Karpas-422 (cell line): ENCODE measurements around the gene RPLP1. TPM values are rescaled to one million over a fixed set of nuclear protein-coding genes. Genes with fewer than 3 reads are reported as not detected.

ENCODE experiments used
- DNase-seq: peaks from one replicate; pipeline ENCODE4 v3.0.0-alpha.2; 2015
- H2AFZ ChIP-seq: fragments of 200-600 bp; sonication (generic); 2 replicates; pipeline ENCODE4 v1.6.1; 2014; ENCODE audit warnings: antibody characterized with exemption, low read length, mixed read lengths
- H3K27ac ChIP-seq: fragments of 200-600 bp; sonication (generic); 2 replicates; pipeline ENCODE4 v1.5.1; 2014; ENCODE audit warnings: mild to moderate bottlenecking, low read length, moderate library complexity
- H3K27me3 ChIP-seq: fragments of 200-600 bp; sonication (generic); 2 replicates; pipeline ENCODE4 v1.6.1; 2014; ENCODE audit warnings: low read length, mixed read lengths
- H3K36me3 ChIP-seq: fragments of 200-600 bp; sonication (generic); 2 replicates; pipeline ENCODE4 v1.6.1; 2014; ENCODE audit warnings: low read length, mixed read lengths; ENCODE audit not compliant: insufficient read depth
- H3K4me1 ChIP-seq: fragments of 200-600 bp; sonication (generic); 2 replicates; pipeline ENCODE4 v1.6.1; 2014; ENCODE audit warnings: mild to moderate bottlenecking, low read length, mixed read lengths
- H3K4me2 ChIP-seq: fragments of 200-600 bp; sonication (generic); 2 replicates; pipeline ENCODE4 v1.6.1; 2014; ENCODE audit warnings: low read length, low read depth, mild to moderate bottlenecking; ENCODE audit not compliant: poor library complexity, severe bottlenecking
- H3K4me3 ChIP-seq: fragments of 200-600 bp; sonication (generic); 2 replicates; pipeline ENCODE4 v1.5.1; 2014; ENCODE audit warnings: mild to moderate bottlenecking, antibody characterized with exemption, low read length, mixed read lengths
- H3K79me2 ChIP-seq: fragments of 200-600 bp; sonication (generic); 2 replicates; pipeline ENCODE4 v1.6.1; 2014; ENCODE audit warnings: mild to moderate bottlenecking, low read length, mixed read lengths
- H3K9ac ChIP-seq: fragments of 200-600 bp; sonication (generic); 2 replicates; pipeline ENCODE4 v1.6.0; 2014; ENCODE audit warnings: low read length
- H3K9me2 ChIP-seq: fragments of 200-600 bp; sonication (generic), shearing (Covaris generic); replicated peaks from 2 replicates; pipeline ENCODE4 v1.6.0; 2014; ENCODE audit warnings: mild to moderate bottlenecking, low read length, moderate library complexity; ENCODE audit not compliant: insufficient read depth
- H3K9me3 ChIP-seq: fragments of 300-700, 200-600 bp; sonication (generic); 2 replicates; pipeline ENCODE4 v1.6.1; 2014; ENCODE audit warnings: low read length, mixed read lengths
- H4K20me1 ChIP-seq: fragments of 200-600 bp; sonication (generic); 2 replicates; pipeline ENCODE4 v1.6.1; 2014; ENCODE audit warnings: mild to moderate bottlenecking, antibody characterized with exemption, low read length, low read depth; ENCODE audit not compliant: insufficient read depth
- total RNA-seq: library from RNA; depleted of rRNA; stranded (reverse); fragments of >200 nt; shearing (Covaris generic); gene quantifications from 2 replicates; pipeline ENCODE4 v1.2.3, GENCODE V29; 2014; ENCODE audit warnings: low replicate concordance

RPLP1 gene
- total RNA-seq, 1 experiment from 2014 or later = 282 TPM

DNA sequence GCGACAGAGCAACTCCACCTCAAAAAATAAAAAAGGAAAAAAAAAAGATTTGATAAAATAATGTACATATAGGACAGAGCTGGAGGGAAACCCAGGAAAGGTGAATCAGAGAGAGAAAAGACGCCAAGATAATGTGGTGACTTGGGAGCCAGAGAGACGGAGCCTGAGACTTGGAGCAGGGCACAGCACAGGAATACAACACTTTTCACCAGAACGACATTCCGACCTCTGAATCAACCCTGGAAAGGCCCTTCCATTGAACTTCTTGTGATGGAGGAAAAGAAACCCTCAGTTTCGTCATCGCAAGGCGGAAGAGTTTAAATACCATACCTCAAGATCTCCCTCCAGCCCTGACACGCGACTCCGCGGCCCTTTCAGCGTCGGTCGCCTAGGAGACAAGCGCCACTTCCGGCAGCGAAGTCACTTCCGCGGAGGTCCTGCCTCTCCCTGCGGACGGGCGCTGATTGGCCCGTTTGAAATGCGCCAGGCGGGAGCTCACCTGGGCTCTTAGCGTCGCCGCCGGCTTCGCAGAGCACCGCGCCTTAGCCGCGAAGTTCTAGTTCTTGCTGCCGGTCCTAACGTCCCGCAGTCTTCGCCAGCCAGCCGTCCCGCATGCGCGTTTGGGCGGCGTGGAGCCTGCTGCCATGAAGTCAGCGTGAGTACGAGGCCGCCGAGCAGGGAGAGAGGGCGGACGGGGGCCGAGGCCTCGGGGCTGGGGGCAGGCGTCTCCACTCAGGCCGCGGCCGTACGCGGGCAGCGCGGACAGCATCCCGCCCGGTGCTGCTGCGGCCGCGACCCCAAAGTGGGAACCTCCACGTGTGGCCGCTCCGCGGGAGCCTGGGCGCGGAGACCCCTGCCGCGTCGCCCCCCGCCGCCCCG lies 38.6 kb upstream of the RPLP1 start, which contains the start of gene KIF23:
KIF23 (plus strand) TSS at position 528 of the 879 bp plus-strand sequence; CDS start at position 645, 117 bp downstream.
- Histone ChIP-seq H2AFZ (peak within 1 kb of the TSS; percentile 86; the same call in 1 of the 2 replicates), H3K9me3 (no peaks in the 10 kb centered on the region), H3K4me1 (peaks cover 26% of the 10 kb centered on the region), H4K20me1 (no peaks in the 10 kb centered on the region), H3K4me2 (peak within 1 kb of the TSS; percentile 90), H3K27me3 (0 out of 2 replicates have a peak, but pooled peaks cover 2% of the 10 kb centered on the region), H3K79me2 (peaks cover 46% of the 10 kb centered on the region), H3K36me3 (peaks cover 18% of the 10 kb centered on the region), H3K27ac (peak within 1 kb of the TSS; percentile 58), H3K9ac (peak within 1 kb of the TSS; percentile 83), H3K9me2 (no peaks in the 10 kb centered on the region), H3K4me3 (peak within 1 kb of the TSS; percentile 81)
- peak; percentile 98 for DNase-seq

DNA sequence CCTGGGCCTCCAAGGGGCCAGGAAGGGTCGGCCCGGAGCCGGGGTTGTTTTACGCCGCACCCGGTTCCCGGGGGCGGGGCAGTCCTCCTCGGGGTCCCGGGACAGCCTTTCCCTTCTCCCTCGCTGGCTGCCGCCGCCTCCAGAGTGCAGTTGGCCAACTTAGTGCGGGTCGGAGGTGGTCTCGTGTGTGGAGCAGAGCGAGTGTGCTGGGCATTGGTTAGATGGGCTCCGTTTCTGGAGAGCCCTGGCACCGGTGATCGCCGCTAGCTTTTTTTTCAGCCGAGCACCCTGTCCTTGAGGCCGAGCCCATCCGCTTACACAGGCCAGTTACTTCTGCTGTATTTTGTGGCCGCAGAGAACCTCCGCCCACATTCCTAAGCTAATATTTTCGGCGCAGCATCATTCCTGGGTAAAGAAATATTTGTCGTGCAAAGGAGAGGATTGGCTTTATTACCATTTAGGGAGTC lies 37.9 kb upstream of the RPLP1 start:
- Histone ChIP-seq H3K9me3 (no peaks in the 10 kb centered on the region), H3K27me3 (0 out of 2 replicates have a peak, but pooled peaks cover 2% of the 10 kb centered on the region), H3K4me2 (peak overlapping the region; percentile 90), H3K27ac (peak overlapping the region; percentile 58), H2AFZ (peak overlapping the region; percentile 86; the same call in 1 of the 2 replicates), H3K4me3 (peak overlapping the region; percentile 81), H3K36me3 (peaks cover 24% of the 10 kb centered on the region), H3K79me2 (peaks cover 53% of the 10 kb centered on the region), H4K20me1 (no peaks in the 10 kb centered on the region), H3K9ac (peak overlapping the region; percentile 83), H3K4me1 (peaks cover 25% of the 10 kb centered on the region), H3K9me2 (no peaks in the 10 kb centered on the region)
- peak; percentile 67 for DNase-seq

DNA sequence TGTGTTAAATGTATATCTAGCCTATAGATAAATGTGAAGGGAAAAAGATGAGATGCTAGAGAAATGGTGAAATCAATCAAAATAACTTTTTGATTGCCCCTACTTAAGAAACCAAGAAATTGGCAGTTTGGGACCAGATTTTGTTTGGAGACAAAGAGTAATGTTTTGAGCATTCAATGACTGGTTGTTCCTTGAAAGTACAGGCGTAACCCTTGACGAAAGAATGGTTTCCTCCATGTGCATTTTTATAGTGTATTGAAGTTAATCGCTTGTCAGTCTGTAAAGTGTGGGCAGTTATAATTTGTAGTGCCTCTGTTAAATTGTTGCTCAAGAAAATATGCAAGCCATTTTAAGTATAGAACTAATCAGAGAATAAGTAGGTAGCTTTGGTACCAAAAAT lies 37.2 kb upstream of the RPLP1 start:
- H3K27ac ChIP-seq = no peak overlapping the region
- H3K9me2 ChIP-seq = no peaks in the 10 kb centered on the region
- peaks cover 19% of the 10 kb centered on the region for H3K4me1 ChIP-seq
- H3K27me3 ChIP-seq = 0 out of 2 replicates have a peak, but pooled peaks cover 2% of the 10 kb centered on the region
- peaks cover 59% of the 10 kb centered on the region for H3K79me2 ChIP-seq
- peak overlapping the region; percentile 83 for H3K9ac ChIP-seq
- H3K4me3 ChIP-seq = peak overlapping the region; percentile 81
- DNase-seq = peak; percentile 60
- H2AFZ ChIP-seq = no peak overlapping the region
- peak overlapping the region; percentile 90 for H3K4me2 ChIP-seq
- no peaks in the 10 kb centered on the region for H4K20me1 ChIP-seq
- peaks cover 25% of the 10 kb centered on the region for H3K36me3 ChIP-seq
- H3K9me3 ChIP-seq = no peaks in the 10 kb centered on the region

DNA sequence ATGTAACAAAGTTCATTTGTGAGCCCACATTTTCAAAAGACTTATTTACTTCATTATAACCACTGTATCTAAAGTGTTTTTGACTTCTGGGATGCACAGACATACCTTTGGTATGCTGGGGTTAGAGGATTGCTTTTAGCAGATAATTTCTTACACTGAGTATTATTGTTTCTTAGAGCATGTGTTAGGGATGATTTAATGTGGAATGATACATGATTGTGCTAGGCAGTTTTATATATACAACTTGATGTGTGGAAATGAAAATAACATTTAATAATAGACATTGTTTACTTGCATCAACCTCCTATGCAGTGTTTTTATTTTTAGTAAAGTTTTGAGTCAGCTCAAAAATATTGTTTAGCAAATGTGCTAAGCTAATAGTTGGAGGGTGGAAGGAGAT lies 35.0 kb upstream of the RPLP1 start:
- H3K27me3 ChIP-seq = no peaks in the 10 kb centered on the region
- H3K9ac ChIP-seq = no peak overlapping the region
- H3K9me3 ChIP-seq = no peaks in the 10 kb centered on the region
- no peak overlapping the region for H3K27ac ChIP-seq
- no peaks in the 10 kb centered on the region for H4K20me1 ChIP-seq
- H3K4me1 ChIP-seq = peaks cover 17% of the 10 kb centered on the region
- no peak overlapping the region for H3K4me2 ChIP-seq
- no peak overlapping the region for H2AFZ ChIP-seq
- no peaks in the 10 kb centered on the region for H3K9me2 ChIP-seq
- peaks cover 70% of the 10 kb centered on the region for H3K79me2 ChIP-seq
- peaks cover 43% of the 10 kb centered on the region for H3K36me3 ChIP-seq
- DNase-seq = no peak
- no peak overlapping the region for H3K4me3 ChIP-seq

DNA sequence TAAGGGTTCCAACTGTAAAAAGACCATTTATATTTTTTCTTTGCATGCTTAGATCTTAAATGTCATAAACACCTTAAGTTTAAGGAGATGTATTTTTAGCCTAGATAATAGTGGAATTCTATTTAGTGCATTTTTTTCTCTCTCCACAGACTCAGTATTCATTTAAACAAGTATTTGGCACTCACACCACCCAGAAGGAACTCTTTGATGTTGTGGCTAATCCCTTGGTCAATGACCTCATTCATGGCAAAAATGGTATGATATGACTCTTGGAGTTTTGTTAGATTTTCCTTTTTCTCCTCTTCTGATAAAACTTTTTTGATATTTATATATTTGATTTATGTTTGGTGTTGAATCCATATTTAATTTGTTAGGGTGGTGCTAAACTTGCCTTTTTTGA lies 31.1 kb upstream of the RPLP1 start:
- Histone ChIP-seq H3K36me3 (peaks cover 69% of the 10 kb centered on the region), H3K4me3 (no peak overlapping the region), H3K27ac (no peak overlapping the region), H3K4me2 (no peak overlapping the region), H3K4me1 (no peaks in the 10 kb centered on the region), H3K9ac (no peak overlapping the region), H3K27me3 (no peaks in the 10 kb centered on the region), H2AFZ (no peak overlapping the region), H3K79me2 (peaks cover 64% of the 10 kb centered on the region), H4K20me1 (no peaks in the 10 kb centered on the region), H3K9me2 (no peaks in the 10 kb centered on the region), H3K9me3 (no peaks in the 10 kb centered on the region)
- no peak for DNase-seq

DNA sequence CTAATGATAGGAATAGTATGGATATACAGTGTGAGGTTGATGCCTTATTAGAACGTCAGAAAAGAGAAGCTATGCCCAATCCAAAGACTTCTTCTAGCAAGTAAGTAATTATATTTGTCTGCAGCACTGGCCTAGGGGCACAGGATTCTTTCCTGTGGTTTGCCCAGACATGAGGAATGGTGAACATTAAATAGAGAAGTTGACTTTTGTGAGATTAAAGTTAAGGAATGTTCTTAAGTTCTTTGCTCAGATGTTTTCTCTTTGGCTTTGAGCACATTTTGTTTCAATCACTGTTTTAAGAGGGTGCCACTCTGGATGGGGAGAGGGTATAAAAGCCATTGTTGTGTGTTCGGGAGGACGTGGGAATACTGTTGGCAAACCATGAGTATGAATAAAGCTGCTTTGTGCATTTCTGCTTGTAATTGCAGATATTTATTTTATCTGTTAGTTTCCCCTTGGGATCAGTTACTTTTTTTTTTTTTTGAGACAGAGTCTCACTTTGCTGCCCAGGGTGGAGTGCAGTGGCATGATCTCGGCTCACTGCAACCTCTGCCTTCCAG lies 30.2 kb upstream of the RPLP1 start:
- H3K4me3 ChIP-seq = no peak overlapping the region
- no peaks in the 10 kb centered on the region for H3K27me3 ChIP-seq
- H3K9ac ChIP-seq = no peak overlapping the region
- H3K27ac ChIP-seq = no peak overlapping the region
- H3K79me2 ChIP-seq = peaks cover 60% of the 10 kb centered on the region
- H3K4me2 ChIP-seq = no peak overlapping the region
- no peaks in the 10 kb centered on the region for H3K9me2 ChIP-seq
- H2AFZ ChIP-seq = no peak overlapping the region
- H4K20me1 ChIP-seq = no peaks in the 10 kb centered on the region
- no peak for DNase-seq
- no peaks in the 10 kb centered on the region for H3K9me3 ChIP-seq
- no peaks in the 10 kb centered on the region for H3K4me1 ChIP-seq
- peaks cover 72% of the 10 kb centered on the region for H3K36me3 ChIP-seq

DNA sequence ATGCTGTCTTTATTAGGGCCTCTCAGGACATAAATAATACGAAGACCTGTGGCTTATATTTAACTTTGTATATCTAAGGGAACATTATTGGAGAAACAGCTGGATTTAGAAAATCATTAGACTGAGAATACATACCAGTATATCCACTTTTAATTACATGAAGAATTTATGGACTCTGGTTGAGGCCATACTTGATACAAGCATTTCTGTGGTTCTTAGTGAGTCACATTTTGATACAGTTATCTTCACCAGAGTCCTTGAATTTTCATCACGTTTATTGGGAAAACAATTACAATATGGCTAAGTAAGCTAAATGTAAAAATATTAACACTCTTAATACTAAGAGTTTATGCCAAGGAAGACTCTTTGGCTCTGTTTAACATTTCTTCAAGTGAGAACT lies 28.6 kb upstream of the RPLP1 start:
- Histone ChIP-seq H3K9ac (no peak overlapping the region), H3K27me3 (no peaks in the 10 kb centered on the region), H3K36me3 (peaks cover 65% of the 10 kb centered on the region), H3K4me1 (no peaks in the 10 kb centered on the region), H3K79me2 (peaks cover 47% of the 10 kb centered on the region), H2AFZ (no peak overlapping the region), H3K9me2 (no peaks in the 10 kb centered on the region), H3K27ac (no peak overlapping the region), H3K9me3 (no peaks in the 10 kb centered on the region), H4K20me1 (no peaks in the 10 kb centered on the region), H3K4me3 (no peak overlapping the region), H3K4me2 (no peak overlapping the region)
- no peak for DNase-seq

DNA sequence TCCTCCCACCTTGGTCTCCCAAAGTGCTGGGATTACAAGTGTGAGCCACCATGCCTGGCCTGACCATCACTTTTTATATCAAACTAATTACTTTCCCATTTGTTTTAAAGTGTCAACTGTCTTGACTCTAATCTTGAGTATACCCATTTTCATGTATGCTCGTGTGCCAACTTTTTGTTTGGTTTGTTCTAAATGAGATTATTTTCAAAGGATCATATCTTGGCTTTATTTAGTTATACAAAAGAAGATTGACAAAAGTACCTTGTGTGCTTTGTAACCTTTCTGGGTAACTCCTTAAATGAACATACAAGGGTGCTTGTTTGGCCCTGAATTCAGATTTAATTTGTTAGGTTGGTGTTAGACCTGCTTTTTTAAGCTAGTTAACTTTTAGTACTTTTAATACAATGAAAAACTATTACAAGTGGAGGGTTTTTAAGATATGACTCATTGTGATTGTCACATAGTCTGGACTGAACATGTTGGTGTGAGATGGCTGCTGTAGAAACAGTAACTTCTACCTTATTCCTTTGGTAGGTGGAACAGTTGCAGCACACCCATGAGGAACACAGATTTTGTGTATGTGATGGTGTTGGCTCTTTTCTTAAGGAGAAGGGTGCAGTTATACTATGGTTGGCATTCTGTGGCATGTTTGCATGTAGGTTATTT lies 27.7 kb upstream of the RPLP1 start:
- H3K79me2 ChIP-seq = peaks cover 38% of the 10 kb centered on the region
- peaks cover 67% of the 10 kb centered on the region for H3K36me3 ChIP-seq
- no peak overlapping the region for H3K4me3 ChIP-seq
- no peak overlapping the region for H3K4me2 ChIP-seq
- H3K9me3 ChIP-seq = no peaks in the 10 kb centered on the region
- no peak overlapping the region for H2AFZ ChIP-seq
- no peaks in the 10 kb centered on the region for H4K20me1 ChIP-seq
- no peaks in the 10 kb centered on the region for H3K9me2 ChIP-seq
- H3K4me1 ChIP-seq = no peaks in the 10 kb centered on the region
- H3K27me3 ChIP-seq = no peaks in the 10 kb centered on the region
- no peak for DNase-seq
- no peak overlapping the region for H3K9ac ChIP-seq
- H3K27ac ChIP-seq = no peak overlapping the region
